Suprapubic skin (tissue), 4 donors: Measurements from ENCODE around the gene NR3C2. TPM values are rescaled to one million over a fixed set of nuclear protein-coding genes. Genes with fewer than 3 reads are reported as not detected.

Experiments
- DNase-seq, 2 donors: peaks; one replicate each; pipeline ENCODE4 v3.0.0-alpha.2; 2019; ENCODE audit warnings: low spot score in 2 of 2
- H3K27ac ChIP-seq: fragments of 200-600 bp; sonication (generic); one replicate; pipeline ENCODE4 v1.5.1; 2019
- H3K27me3 ChIP-seq: fragments of 200-600 bp; sonication (generic); one replicate; pipeline ENCODE4 v1.5.1; 2019
- H3K36me3 ChIP-seq: fragments of 200-600 bp; sonication (generic); one replicate; pipeline ENCODE4 v1.5.1; 2019
- H3K4me1 ChIP-seq: fragments of 200-600 bp; sonication (generic); one replicate; pipeline ENCODE4 v1.5.1; 2019
- H3K4me3 ChIP-seq: fragments of 200-600 bp; sonication (generic); one replicate; pipeline ENCODE4 v1.5.1; 2019; ENCODE audit warnings: mild to moderate bottlenecking
- H3K9me3 ChIP-seq: fragments of 200-600 bp; sonication (generic); one replicate; pipeline ENCODE4 v1.5.1; 2019
- CTCF ChIP-seq, 2 donors: fragments of 200-600 bp in 1 of 2; fragments of 450-650 bp in 1 of 2; sonication (generic) in 1 of 2; IDR thresholded peaks; one replicate each; pipeline ENCODE4 v1.5.1; 2016 to 2019; ENCODE audit warnings: antibody characterized with exemption in 2 of 2, mild to moderate bottlenecking in 1 of 2, moderate library complexity in 1 of 2
- EP300 ChIP-seq: sonication (generic); formaldehyde crosslinking; IDR thresholded peaks from one replicate; pipeline ENCODE4 v1.6.1; 2017; ENCODE audit warnings: antibody characterized with exemption
- POLR2A ChIP-seq, 2 donors: fragments of 450-650 bp; IDR thresholded peaks; one replicate each; pipeline ENCODE4 v1.6.1; 2017; ENCODE audit warnings: antibody characterized with exemption in 2 of 2, mild to moderate bottlenecking in 2 of 2, moderate library complexity in 2 of 2
- POLR2AphosphoS5 ChIP-seq, 3 donors: sonication (generic); formaldehyde crosslinking; IDR thresholded peaks; one replicate each; pipeline ENCODE4 v1.6.1; 2017; ENCODE audit warnings: antibody characterized with exemption in 3 of 3
- WGBS: methylation state at CpG from one replicate; pipeline ENCODE4 v1.1.5; 2018; 5-methylcytosine and 5-hydroxymethylcytosine counted together
- total RNA-seq, 4 donors: library from RNA; depleted of rRNA; stranded (reverse); fragments of >200 nt; gene quantifications; one replicate each; pipeline ENCODE4 v1.1.0, GENCODE V29; 2016

Gene NR3C2
- total RNA-seq, 4 donors from 2014 or later: 7.3 to 12.1 (median 11.0) TPM

- Histone ChIP-seq H3K27me3 (no peaks in the 10 kb centered on the region), H3K36me3 (no peaks in the 10 kb centered on the region), H3K4me3 (no peak overlapping the region), H3K9me3 (no peaks in the 10 kb centered on the region), H3K27ac (no peak overlapping the region), H3K4me1 (peaks cover 29% of the 10 kb centered on the region)
- TF ChIP-seq POLR2A (IDR thresholded peaks at IDR 0.05) (no peak), EP300 (no peak)
- WGBS: 66% methylated on average over 3 of the region's 3 CpGs
- DNase-seq: no peak
Observed at GRCh38 chr4:148216321-148216720, 225.9 kb downstream of the NR3C2 start.

- no peak overlapping the region for H3K4me3 ChIP-seq
- DNase-seq: no peak
Observed at GRCh38 chr4:148215202-148215601, 227.0 kb downstream of the NR3C2 start.

GRCh38 chr4:148214529-148215166 lies 227.6 kb downstream of the NR3C2 start:
- Histone ChIP-seq H3K9me3 (no peaks in the 10 kb centered on the region), H3K27me3 (no peaks in the 10 kb centered on the region), H3K4me3 (no peak overlapping the region), H3K4me1 (peaks cover 29% of the 10 kb centered on the region), H3K36me3 (no peaks in the 10 kb centered on the region), H3K27ac (peak overlapping the region; percentile 35)
- TF ChIP-seq EP300 (no peak), POLR2A (IDR thresholded peaks at IDR 0.05) (no peak), POLR2AphosphoS5 (IDR thresholded peaks at IDR 0.05) (peak in 1 of 3 donors; percentile 15)
- peak in 1 of 2 donors; percentile 65 for DNase-seq
- 26% methylated on average over 11 of the region's 11 CpGs for WGBS

More at GRCh38 chr4:148215202-148215601, 227.0 kb downstream of the NR3C2 start:
- peaks cover 29% of the 10 kb centered on the region for H3K4me1 ChIP-seq
- H3K9me3 ChIP-seq: no peaks in the 10 kb centered on the region
- no peak for TF ChIP-seq EP300
- TF ChIP-seq POLR2A (IDR thresholded peaks at IDR 0.05): no peak
- H3K27ac ChIP-seq: peak overlapping the region; percentile 35
- 30% methylated on average over 3 of the region's 3 CpGs for WGBS
- H3K36me3 ChIP-seq: no peaks in the 10 kb centered on the region
- no peaks in the 10 kb centered on the region for H3K27me3 ChIP-seq

- WGBS: 69% methylated on average over 3 of the region's 3 CpGs
- DNase-seq: no peak
Observed at GRCh38 chr4:148211533-148211932, 230.7 kb downstream of the NR3C2 start.

GRCh38 chr4:148210661-148211060 lies 231.6 kb downstream of the NR3C2 start:
- no peaks in the 10 kb centered on the region for H3K27me3 ChIP-seq
- no peaks in the 10 kb centered on the region for H3K9me3 ChIP-seq
- DNase-seq: no peak
- TF ChIP-seq EP300 (no peak), POLR2A (IDR thresholded peaks at IDR 0.05) (no peak), CTCF (IDR thresholded peaks at IDR 0.05) (no peak)
- H3K27ac ChIP-seq: no peak overlapping the region
- WGBS: 96% methylated on average over 1 of the region's 1 CpG
- no peak overlapping the region for H3K4me3 ChIP-seq
- H3K36me3 ChIP-seq: no peaks in the 10 kb centered on the region
- H3K4me1 ChIP-seq: peaks cover 19% of the 10 kb centered on the region

More at GRCh38 chr4:148211533-148211932, 230.7 kb downstream of the NR3C2 start:
- no peaks in the 10 kb centered on the region for H3K27me3 ChIP-seq
- H3K9me3 ChIP-seq: no peaks in the 10 kb centered on the region
- no peak overlapping the region for H3K27ac ChIP-seq
- TF ChIP-seq POLR2A (IDR thresholded peaks at IDR 0.05) (no peak), CTCF (IDR thresholded peaks at IDR 0.05) (no peak), POLR2AphosphoS5 (IDR thresholded peaks at IDR 0.05) (no peak), EP300 (no peak)
- H3K36me3 ChIP-seq: no peaks in the 10 kb centered on the region
- no peak overlapping the region for H3K4me3 ChIP-seq
- H3K4me1 ChIP-seq: peaks cover 21% of the 10 kb centered on the region

GRCh38 chr4:148207068-148207467 lies 235.1 kb downstream of the NR3C2 start:
- H3K27ac ChIP-seq: no peak overlapping the region
- WGBS: 100% methylated on average over 3 of the region's 3 CpGs
- H3K4me3 ChIP-seq: no peak overlapping the region
- no peaks in the 10 kb centered on the region for H3K9me3 ChIP-seq
- H3K4me1 ChIP-seq: peaks cover 24% of the 10 kb centered on the region
- TF ChIP-seq CTCF (IDR thresholded peaks at IDR 0.05) (no peak), POLR2AphosphoS5 (IDR thresholded peaks at IDR 0.05) (no peak), EP300 (no peak), POLR2A (IDR thresholded peaks at IDR 0.05) (no peak)
- H3K27me3 ChIP-seq: no peaks in the 10 kb centered on the region
- H3K36me3 ChIP-seq: no peaks in the 10 kb centered on the region
- no peak for DNase-seq
